Endothelial cell (in vitro differentiated cells): Measurements from ENCODE around the gene TTC23. TPM values are rescaled to one million over a fixed set of nuclear protein-coding genes. Genes with fewer than 3 reads are reported as not detected.
A peak's percentile ranks its signal among the peaks of the same experiment; 100 is the strongest.

Experiments
- DNase-seq: peaks from one replicate; pipeline ENCODE4 v3.0.0; 2021; ENCODE audit warnings: low spot score
- H3K27ac Mint-ChIP-seq: one replicate; pipeline ENCODE4 v1.8.0; 2021; ENCODE audit warnings: mixed read lengths, inconsistent platforms; ENCODE audit not compliant: unreplicated experiment
- H3K27me3 Mint-ChIP-seq: one replicate; pipeline ENCODE4 v1.8.0; 2021; ENCODE audit warnings: mild to moderate bottlenecking, moderate library complexity, mixed read lengths, inconsistent platforms; ENCODE audit not compliant: unreplicated experiment
- H3K36me3 Mint-ChIP-seq: one replicate; pipeline ENCODE4 v1.8.0; 2021; ENCODE audit warnings: mild to moderate bottlenecking, low read depth, mixed read lengths, inconsistent platforms; ENCODE audit not compliant: unreplicated experiment
- H3K4me1 Mint-ChIP-seq: one replicate; pipeline ENCODE4 v1.8.0; 2021; ENCODE audit warnings: mild to moderate bottlenecking, mixed read lengths, inconsistent platforms; ENCODE audit not compliant: unreplicated experiment
- H3K4me3 Mint-ChIP-seq: one replicate; pipeline ENCODE4 v1.8.0; 2021; ENCODE audit warnings: mild to moderate bottlenecking, mixed read lengths, inconsistent platforms; ENCODE audit not compliant: unreplicated experiment
- H3K9me3 Mint-ChIP-seq: one replicate; pipeline ENCODE4 v1.8.0; 2021; ENCODE audit warnings: mixed read lengths, inconsistent platforms; ENCODE audit not compliant: unreplicated experiment
- CTCF ChIP-seq: fragments of 200-600 bp; sonication (generic); IDR thresholded peaks from one replicate; pipeline ENCODE4 v1.5.0; 2021; ENCODE audit warnings: antibody characterized with exemption; ENCODE audit not compliant: unreplicated experiment
- total RNA-seq: library from RNA; stranded (reverse); fragmentation: NEBNext Ultra II Directional; extraction: Animal tissue kit (Norgen Biotek cat#: 25700); gene quantifications from one replicate; pipeline ENCODE4 v1.2.1, GENCODE V29; 2021; ENCODE audit not compliant: unreplicated experiment

Gene TTC23
- total RNA-seq, 1 donor from 2014 or later = 24.3 TPM

GRCh38 chr15:99213187-99213811 lies 36.1 kb downstream of the TTC23 start:
- Mint-ChIP-seq H3K4me3 (no peak overlapping the region), H3K36me3 (peaks cover 5% of the 10 kb centered on the region), H3K27me3 (peaks cover 2% of the 10 kb centered on the region), H3K4me1 (no peaks in the 10 kb centered on the region), H3K27ac (no peak overlapping the region), H3K9me3 (no peaks in the 10 kb centered on the region)
- peak; percentile 82 for TF ChIP-seq CTCF
- DNase-seq = peak; percentile 77

GRCh38 chr15:99212406-99212805 lies 37.0 kb downstream of the TTC23 start:
- Mint-ChIP-seq H3K4me3 (no peak overlapping the region), H3K4me1 (no peaks in the 10 kb centered on the region)
- TF ChIP-seq CTCF = no peak

GRCh38 chr15:99211926-99212325 lies 37.5 kb downstream of the TTC23 start:
- no peaks in the 10 kb centered on the region for H3K36me3 Mint-ChIP-seq
- no peak for TF ChIP-seq CTCF
- no peaks in the 10 kb centered on the region for H3K4me1 Mint-ChIP-seq
- H3K9me3 Mint-ChIP-seq = no peaks in the 10 kb centered on the region
- DNase-seq = no peak
- no peak overlapping the region for H3K27ac Mint-ChIP-seq
- H3K27me3 Mint-ChIP-seq = peaks cover 2% of the 10 kb centered on the region
- H3K4me3 Mint-ChIP-seq = no peak overlapping the region

More at GRCh38 chr15:99212406-99212805, 37.0 kb downstream of the TTC23 start:
- no peaks in the 10 kb centered on the region for H3K9me3 Mint-ChIP-seq
- no peak for DNase-seq
- H3K27ac Mint-ChIP-seq = no peak overlapping the region
- peaks cover 2% of the 10 kb centered on the region for H3K27me3 Mint-ChIP-seq
- H3K36me3 Mint-ChIP-seq = no peaks in the 10 kb centered on the region

GRCh38 chr15:99210334-99210733 lies 39.0 kb downstream of the TTC23 start:
- no peaks in the 10 kb centered on the region for H3K9me3 Mint-ChIP-seq
- no peak overlapping the region for H3K27ac Mint-ChIP-seq
- no peaks in the 10 kb centered on the region for H3K4me1 Mint-ChIP-seq
- no peak for TF ChIP-seq CTCF
- peaks cover 5% of the 10 kb centered on the region for H3K36me3 Mint-ChIP-seq
- H3K4me3 Mint-ChIP-seq = no peak overlapping the region
- no peaks in the 10 kb centered on the region for H3K27me3 Mint-ChIP-seq
- no peak for DNase-seq

- no peak overlapping the region for H3K4me3 Mint-ChIP-seq
- peaks cover 5% of the 10 kb centered on the region for H3K36me3 Mint-ChIP-seq
- H3K9me3 Mint-ChIP-seq = no peaks in the 10 kb centered on the region
- no peaks in the 10 kb centered on the region for H3K4me1 Mint-ChIP-seq
- no peak for DNase-seq
- H3K27me3 Mint-ChIP-seq = no peaks in the 10 kb centered on the region
- no peak for TF ChIP-seq CTCF
- no peak overlapping the region for H3K27ac Mint-ChIP-seq
These were observed 40.1 kb downstream of the TTC23 start for GRCh38 chr15:99209326-99209725.
